PFSK-1 (cell line): ENCODE data around the gene HOXC6.

Source experiments
- FOXP2 ChIP-seq: optimal IDR thresholded peaks from 2 replicates; pipeline ENCODE3; 2011; ENCODE audit warnings: borderline replicate concordance, control low read depth, inconsistent platforms; ENCODE audit not compliant: insufficient read depth; ENCODE audit errors: extremely low read length, extremely low read depth
- POLR2AphosphoS5 ChIP-seq: IDR thresholded peaks from 2 replicates; pipeline ENCODE4 v1.6.1; 2012; ENCODE audit warnings: low read depth, mild to moderate bottlenecking, control low read depth, low read length, moderate library complexity
- REST ChIP-seq, 2 experiments: IDR thresholded peaks; 2 replicates each; pipeline versions ENCODE4 v1.6.1 to v1.8.0; 2011 to 2012; ENCODE audit warnings: low read depth in 2 of 2, low read length in 2 of 2, control low read depth in 1 of 2, inconsistent platforms in 1 of 2, mild to moderate bottlenecking in 1 of 2, moderate library complexity in 1 of 2; ENCODE audit not compliant: insufficient read depth in 1 of 2
- SIN3A ChIP-seq: IDR thresholded peaks from 2 replicates; pipeline ENCODE4 v1.6.1; 2012; ENCODE audit warnings: mild to moderate bottlenecking, low read length, moderate library complexity, borderline replicate concordance; ENCODE audit not compliant: insufficient read depth
- TAF1 ChIP-seq: IDR thresholded peaks from 2 replicates; pipeline ENCODE4 v1.6.1; 2012; ENCODE audit warnings: low read length, control low read depth, borderline replicate concordance; ENCODE audit not compliant: insufficient read depth

Gene HOXC6

GRCh38 chr12:54011665-54012532 is 16.3 kb upstream of the HOXC6 start:
- TF ChIP-seq FOXP2, result no peak
- no peak for TF ChIP-seq POLR2AphosphoS5

DNA sequence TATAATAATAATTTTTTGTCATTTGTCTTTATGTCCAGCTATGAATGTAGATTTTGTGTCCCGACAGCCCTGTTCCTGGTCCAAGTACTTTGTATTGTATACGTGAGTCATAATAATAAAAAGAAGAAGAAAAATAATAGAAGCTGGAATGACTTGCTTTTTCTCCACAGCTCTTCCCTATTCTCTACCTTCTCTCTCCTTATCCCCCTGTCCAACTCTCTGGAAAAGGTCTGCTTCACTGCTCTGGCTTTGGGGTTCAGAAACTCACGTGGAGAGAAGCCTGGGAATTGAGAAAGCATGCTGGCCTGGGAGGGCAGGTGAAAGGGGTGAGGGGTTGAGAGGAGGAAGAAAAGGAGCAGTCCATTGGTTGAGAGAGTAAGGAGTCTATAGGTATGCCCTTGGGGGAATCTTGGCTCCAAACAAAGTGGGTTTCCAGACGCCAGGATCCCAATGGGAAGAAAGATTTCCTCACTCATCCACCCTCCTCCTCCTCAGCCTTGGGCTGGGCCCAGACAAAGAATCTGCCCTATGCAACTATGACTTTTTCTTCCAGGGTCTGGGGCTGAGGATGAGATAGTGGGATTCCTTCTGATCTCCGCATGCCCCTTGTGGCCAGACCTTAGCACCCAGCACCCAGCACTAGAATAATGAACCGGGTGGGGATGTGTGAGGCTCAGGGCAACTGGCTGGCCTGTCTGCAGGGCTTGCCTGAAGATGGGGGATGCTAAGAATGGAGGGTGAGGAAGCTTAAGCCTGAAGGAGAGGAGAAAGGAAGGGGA is 15.4 kb upstream of the HOXC6 start:
- no peak for TF ChIP-seq FOXP2
- no peak for TF ChIP-seq REST (IDR thresholded peaks at IDR 0.05; ENCODE audit: insufficient read depth in 1 of 2, low read depth in 2 of 2, low read length in 2 of 2)
- no peak for TF ChIP-seq SIN3A
- no peak for TF ChIP-seq POLR2AphosphoS5

DNA sequence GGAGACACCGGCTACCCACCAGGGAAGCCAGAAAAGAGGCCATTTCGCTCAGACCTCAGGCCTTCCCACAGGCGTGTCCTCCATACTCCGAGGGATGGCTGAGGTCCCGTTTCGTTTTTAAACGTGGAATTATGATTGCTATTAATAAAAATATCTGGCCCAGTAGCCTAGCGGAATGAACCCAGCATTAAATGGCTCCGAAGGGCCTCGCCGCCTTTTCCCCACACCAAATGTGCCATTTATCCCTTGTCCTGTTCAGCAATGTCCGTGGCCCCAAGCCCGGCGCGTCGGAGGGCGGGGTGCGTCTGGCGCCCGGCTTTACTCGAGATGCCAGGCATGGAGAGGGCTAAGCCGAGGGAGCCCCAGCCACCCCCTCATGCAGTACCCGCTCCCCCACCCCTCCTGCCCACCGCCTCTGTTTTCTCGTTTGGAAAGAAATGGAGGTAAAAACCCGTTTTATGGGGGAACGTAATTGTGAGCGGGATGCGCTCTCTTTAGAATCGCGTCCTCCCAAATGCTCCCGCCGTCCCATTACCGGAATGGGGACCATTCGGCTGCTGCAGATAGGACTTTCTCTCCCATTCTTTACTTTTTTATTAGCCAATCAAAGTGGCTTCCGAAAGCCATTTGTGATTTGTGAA is 13.7 kb upstream of the HOXC6 start:
- no peak for TF ChIP-seq SIN3A
- TF ChIP-seq TAF1, result no peak
- TF ChIP-seq REST (IDR thresholded peaks at IDR 0.05; ENCODE audit: insufficient read depth in 1 of 2, low read depth in 2 of 2, low read length in 2 of 2), result no peak
- no peak for TF ChIP-seq FOXP2
- TF ChIP-seq POLR2AphosphoS5, result no peak

DNA sequence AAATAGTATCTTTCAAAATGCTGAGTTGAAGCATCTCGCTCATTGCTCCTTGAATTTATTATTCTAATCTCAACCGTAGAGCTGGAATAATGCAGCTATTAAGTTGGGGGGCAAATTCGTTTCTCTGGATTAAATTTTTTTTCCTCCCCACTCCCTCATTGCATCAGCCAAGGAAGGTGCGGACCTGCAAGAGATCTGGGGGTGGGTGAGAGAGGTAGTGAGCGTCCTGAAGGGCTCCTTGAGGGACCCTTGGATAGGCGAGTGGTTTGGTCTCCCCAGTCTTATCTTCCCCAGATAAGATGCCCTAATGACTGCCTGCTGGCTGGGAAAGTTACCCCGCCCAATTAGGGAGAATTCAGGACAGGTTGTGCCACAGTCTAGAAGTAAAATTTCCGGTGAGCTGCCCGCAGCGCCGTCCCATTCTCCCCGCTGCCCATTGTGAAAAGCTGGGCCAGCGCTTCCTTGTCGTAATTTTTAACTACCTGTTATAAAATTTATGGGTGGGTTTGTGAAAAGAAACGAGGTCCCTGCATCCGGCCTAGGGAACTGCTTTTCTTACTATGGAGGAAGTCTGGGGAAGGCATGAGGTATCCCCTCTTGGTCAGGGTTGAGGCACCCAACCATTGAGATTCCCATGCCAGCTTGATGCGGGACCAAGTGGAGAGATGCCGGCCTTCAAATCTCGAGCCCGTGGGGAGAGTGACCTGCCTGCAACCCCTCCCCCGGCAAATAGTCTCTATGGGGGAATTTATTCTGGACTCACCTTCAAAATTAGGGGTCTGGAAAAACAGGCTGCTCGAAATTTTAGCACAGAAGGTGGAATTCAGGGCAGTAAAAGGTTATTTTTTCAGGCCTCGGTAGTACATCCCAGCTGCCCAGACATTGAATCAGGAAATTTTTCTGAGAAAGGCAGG is 13.0 kb upstream of the HOXC6 start:
- no peak for TF ChIP-seq TAF1
- TF ChIP-seq REST (IDR thresholded peaks at IDR 0.05; ENCODE audit: insufficient read depth in 1 of 2, low read depth in 2 of 2, low read length in 2 of 2), result no peak
- no peak for TF ChIP-seq SIN3A
- TF ChIP-seq POLR2AphosphoS5, result no peak
- TF ChIP-seq FOXP2, result no peak

- TF ChIP-seq FOXP2, result no peak
Measured at GRCh38 chr12:54016051-54016450, 12.2 kb upstream of the HOXC6 start.
